ENCODE data around the gene FGF14. TPM values are rescaled to one million over a fixed set of nuclear protein-coding genes. Genes with fewer than 3 reads are reported as not detected.

FGF14 gene
- total RNA-seq, 1 donor from 2014 or later: not detected

- no peak for TF ChIP-seq CTCF (IDR thresholded peaks at IDR 0.05)
- intact Hi-C loops (cut with DNase I): no loop called here
- DNase-seq (ENCODE audit: low spot score in 2 of 2): no peak
- Histone ChIP-seq H3K27ac (no peak overlapping the region), H3K4me1 (no peaks in the 10 kb centered on the region), H3K9me3 (no peaks in the 10 kb centered on the region), H3K36me3 (no peaks in the 10 kb centered on the region), H3K4me3 (no peak overlapping the region), H3K27me3 (no peaks in the 10 kb centered on the region)
These were observed 373.0 kb downstream of the FGF14 start for GRCh38 chr13:102028868-102029267.

DNA sequence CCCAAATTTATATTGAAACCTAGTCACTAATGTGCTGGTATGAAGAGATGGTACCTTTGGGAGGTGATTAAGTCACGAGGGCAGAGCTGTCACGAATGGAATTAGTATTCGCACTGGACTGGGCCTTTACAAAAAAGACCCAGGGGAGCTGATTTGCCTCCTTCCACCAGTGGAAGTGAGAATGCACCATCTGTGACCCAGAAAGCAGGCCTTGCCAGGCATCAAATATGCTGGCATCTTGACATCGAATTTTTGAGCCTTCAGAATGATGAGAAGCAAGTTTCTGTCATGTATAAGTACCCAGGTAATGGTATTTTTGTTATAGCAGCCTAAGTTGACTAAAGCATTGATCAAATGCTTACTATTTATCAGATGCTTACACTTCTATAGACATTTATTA is 373.6 kb downstream of the FGF14 start:
- Histone ChIP-seq H3K27ac (no peak overlapping the region), H3K4me3 (no peak overlapping the region), H3K27me3 (no peaks in the 10 kb centered on the region), H3K9me3 (no peaks in the 10 kb centered on the region), H3K4me1 (no peaks in the 10 kb centered on the region), H3K36me3 (no peaks in the 10 kb centered on the region)
- TF ChIP-seq CTCF (IDR thresholded peaks at IDR 0.05): no peak
- DNase-seq (ENCODE audit: low spot score in 2 of 2): no peak
- intact Hi-C loops (cut with DNase I): no loop called here

DNA sequence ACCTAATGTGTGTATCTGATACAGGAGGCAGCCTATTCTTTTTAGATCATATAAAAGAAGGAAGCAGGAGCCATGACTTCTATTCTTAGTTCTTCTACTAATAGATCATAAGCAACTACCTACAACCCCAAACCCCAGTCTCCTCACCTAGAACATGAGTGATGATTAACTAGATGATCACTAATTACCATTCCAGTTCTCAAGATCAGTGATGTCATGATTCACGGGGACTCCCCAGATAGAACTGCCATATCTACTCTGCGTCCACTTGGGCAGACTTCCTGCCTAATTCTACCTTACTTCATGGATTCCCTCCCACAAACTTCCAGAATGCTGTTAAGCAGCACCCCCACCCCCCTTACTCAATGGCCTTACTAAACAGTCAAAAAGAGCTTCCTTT is 380.1 kb downstream of the FGF14 start:
- no peak for DNase-seq (ENCODE audit: low spot score in 2 of 2)
- Histone ChIP-seq H3K27me3 (no peaks in the 10 kb centered on the region), H3K4me3 (no peak overlapping the region), H3K27ac (no peak overlapping the region), H3K36me3 (no peaks in the 10 kb centered on the region), H3K4me1 (no peaks in the 10 kb centered on the region), H3K9me3 (peaks cover 4 to 19% of the 10 kb centered on the region in 2 donors)
- intact Hi-C loops (cut with DNase I): no loop called here
- no peak for TF ChIP-seq CTCF (IDR thresholded peaks at IDR 0.05)

- Histone ChIP-seq H3K27me3 (no peaks in the 10 kb centered on the region), H3K9me3 (peaks cover 4 to 23% of the 10 kb centered on the region in 2 donors), H3K36me3 (no peaks in the 10 kb centered on the region), H3K4me1 (no peaks in the 10 kb centered on the region), H3K4me3 (no peak overlapping the region), H3K27ac (no peak overlapping the region)
- intact Hi-C loops (cut with DNase I): no loop called here
- TF ChIP-seq CTCF (IDR thresholded peaks at IDR 0.05): no peak
- DNase-seq (ENCODE audit: low spot score in 2 of 2): no peak
These were observed 381.1 kb downstream of the FGF14 start for GRCh38 chr13:102020611-102021216.

GRCh38 chr13:102018716-102019115 is 383.1 kb downstream of the FGF14 start:
- Histone ChIP-seq H3K4me1 (no peaks in the 10 kb centered on the region), H3K9me3 (peaks cover 4 to 23% of the 10 kb centered on the region in 2 donors), H3K4me3 (no peak overlapping the region), H3K27ac (no peak overlapping the region), H3K27me3 (no peaks in the 10 kb centered on the region), H3K36me3 (no peaks in the 10 kb centered on the region)
- DNase-seq (ENCODE audit: low spot score in 2 of 2): no peak
- intact Hi-C loops (cut with DNase I): no loop called here
- TF ChIP-seq CTCF (IDR thresholded peaks at IDR 0.05): no peak

DNA sequence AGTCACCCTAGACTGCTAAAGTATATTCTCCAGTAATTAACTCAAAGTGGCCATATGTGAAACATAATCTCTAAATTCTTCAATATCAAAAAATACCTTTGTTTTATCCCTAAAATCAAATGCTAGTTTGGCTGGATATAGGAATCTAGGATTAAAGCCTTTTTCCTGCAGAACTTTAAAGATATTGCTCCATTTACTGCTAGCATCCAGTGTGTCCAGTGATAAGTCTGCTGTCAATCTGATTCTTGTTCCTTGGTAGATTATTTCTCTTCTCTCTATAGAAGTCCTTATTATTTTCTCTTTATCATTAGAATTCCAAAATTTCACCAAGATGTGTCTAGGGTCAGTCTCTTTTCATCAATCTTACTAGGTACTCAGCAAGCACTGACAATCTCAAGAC is 384.6 kb downstream of the FGF14 start:
- Histone ChIP-seq H3K4me1 (peaks cover 0 to 4% of the 10 kb centered on the region in 2 donors), H3K36me3 (no peaks in the 10 kb centered on the region), H3K27me3 (no peaks in the 10 kb centered on the region), H3K4me3 (no peak overlapping the region), H3K9me3 (peaks cover 4 to 23% of the 10 kb centered on the region in 2 donors), H3K27ac (no peak overlapping the region)
- no peak for TF ChIP-seq CTCF (IDR thresholded peaks at IDR 0.05)
- DNase-seq (ENCODE audit: low spot score in 2 of 2): no peak
- intact Hi-C loops (cut with DNase I): no loop called here

Measured in ascending aorta (tissue), 2 donors.